ENCODE results near the gene NFU1.
A peak's percentile ranks its signal among the peaks of the same experiment; 100 is the strongest.

NFU1 gene

DNA sequence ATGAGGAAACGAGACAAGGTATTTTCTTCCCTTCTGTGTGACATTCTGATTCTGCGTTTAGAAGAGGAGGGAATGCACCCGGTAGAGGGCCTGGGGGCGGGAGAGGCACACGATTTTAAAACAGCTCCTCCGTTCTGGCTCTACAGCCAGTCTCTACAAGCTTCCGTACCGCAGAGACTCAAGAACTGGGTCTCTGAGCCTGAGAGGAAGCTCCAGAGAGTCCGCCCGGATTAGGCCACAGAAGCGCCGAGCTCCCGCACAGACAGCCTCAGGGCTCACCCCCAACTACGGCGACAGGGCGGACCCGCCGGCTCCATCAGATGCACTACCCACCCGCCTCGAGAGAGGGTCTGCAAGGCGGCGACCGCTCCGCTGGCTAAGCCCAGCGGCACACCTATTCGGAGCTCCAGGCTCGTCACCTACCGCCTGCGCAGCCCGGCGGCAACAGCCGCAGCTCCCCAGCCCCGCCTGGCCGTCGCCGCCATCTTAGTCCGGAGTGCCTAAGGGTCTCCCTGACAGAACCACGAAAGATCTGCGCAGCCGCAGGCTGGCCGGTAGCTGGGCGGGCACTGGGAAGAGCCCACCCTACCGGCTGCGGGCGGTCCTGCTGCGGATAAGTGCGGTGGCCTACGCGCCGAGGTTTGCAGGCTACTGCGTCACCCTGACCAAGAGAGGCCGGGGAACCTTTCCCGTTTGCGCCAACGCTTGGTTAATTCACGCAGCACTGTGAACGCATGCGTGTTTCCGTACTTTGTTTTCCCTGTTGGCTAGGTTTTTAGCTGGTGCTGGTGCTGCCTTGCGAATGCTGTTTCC, at the start of gene NFU1:
TSS of gene NFU1 (minus strand) at position 498 of the 813 bp plus-strand sequence. CDS start at position 485, 13 bp downstream.
- DNase-seq: peak; percentile 87

DNA sequence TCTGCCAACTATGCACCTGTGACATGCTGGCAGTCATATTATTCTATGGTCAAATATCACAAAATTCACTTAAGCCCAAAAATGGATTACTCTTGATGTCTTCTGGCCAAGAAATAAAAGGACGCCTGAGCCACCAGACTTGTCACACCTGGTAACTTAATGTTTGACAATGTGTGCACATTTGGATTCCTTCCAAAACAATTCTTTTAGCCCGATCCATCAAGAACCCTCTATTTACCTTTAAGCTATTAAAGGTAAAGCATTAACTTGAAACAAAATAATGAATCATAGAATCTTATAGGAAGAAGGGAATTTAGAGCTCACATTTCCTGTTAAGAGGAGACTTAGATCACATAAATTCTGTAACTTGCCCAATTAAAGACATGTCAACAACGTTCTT, 46.5 kb upstream of the NFU1 start:
- DNase-seq: peak; percentile 30

DNA sequence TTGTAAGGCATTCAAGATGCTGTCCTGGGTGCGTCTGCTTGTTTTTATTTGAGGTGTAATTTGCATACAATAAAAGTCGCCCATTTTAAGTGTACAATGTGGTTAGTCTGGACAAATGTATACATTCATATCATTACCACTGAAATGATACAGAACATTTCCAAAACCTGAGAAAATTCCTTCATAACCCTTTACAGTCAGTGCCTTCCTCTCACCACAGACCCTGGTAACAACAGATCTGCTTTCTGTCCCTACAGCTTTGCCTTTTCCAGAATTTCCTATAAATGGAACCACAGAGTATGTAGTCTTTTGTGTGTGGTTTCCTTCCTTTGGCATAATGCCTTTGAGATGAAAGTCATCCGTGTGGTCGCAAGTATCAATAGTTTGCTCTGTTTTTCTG, 45.8 kb upstream of the NFU1 start:
- DNase-seq: no peak

DNA sequence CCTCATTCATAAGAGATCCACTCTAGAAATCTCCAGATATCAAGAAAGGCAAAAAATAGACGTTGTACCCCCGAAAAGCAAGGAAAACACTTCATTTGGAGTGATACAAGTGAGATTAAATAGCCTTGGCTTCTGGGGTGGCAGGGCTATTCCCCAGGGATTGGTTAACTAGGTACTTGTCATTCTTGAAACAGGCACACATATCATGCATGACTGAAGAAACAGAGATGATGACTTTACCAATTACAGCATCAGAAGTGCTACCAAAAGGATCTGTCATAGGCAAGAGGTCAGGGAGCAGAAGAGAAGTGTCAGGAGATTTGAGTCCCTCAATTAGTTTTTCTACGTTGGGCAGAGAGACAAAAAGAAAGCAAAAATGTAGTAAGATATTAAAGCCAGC, 45.2 kb upstream of the NFU1 start:
- no peak for DNase-seq

DNA sequence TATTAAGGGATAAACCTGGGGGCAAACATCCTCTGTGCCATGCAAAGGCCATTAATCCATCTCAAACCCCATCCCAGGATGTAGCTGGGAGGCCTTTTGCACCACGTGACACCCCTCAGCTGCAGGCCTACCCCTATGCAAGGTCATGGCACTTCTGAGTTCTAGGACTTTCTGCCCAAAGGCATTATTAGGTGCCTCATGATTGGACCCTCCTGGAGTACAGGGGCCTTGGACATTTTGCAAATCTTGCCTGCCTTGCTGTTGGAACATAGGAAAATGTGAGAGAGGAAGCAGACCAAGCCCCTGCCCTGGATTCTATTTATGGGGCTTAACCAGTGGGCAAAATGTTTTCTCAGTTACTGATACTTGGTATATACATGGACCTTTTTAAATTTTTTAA, 44.2 kb upstream of the NFU1 start:
- no peak for DNase-seq

DNA sequence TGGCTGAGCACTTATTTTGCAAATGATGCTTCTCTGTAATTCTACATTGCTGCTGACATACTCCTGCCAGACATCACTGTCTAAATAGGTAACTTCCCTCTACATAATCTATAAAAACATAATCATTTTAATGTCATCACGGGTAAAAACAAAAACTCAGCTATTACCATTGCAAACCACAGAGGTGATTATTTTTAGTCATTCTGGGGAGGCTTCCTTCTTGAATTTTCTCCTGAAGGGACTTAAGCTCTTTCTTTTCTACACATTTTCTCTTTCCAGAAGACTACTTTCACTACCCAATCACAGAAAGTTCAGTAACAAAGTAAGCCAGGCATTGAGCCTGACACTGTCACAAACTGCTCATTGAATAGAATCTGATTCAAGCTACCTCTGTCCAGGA, 40.4 kb upstream of the NFU1 start:
- no peak for DNase-seq

DNA sequence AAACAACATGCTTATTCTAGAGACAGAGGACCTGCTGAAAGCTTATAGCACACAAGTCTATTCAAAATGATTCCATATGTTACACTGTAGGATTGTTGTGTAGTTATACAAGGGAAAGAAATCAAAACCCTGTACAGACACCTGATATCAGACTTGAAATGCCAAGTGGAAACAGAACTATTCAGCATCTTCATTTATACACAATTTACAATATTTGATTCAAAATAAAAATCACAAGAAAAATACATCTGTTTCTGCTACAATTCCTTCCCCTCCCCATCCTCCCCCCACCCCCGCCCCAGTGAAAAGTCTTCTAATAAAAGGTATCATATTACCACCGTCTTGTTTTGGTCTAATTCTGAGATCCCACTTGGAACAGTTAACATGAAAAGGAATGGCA, 37.5 kb upstream of the NFU1 start:
- no peak for DNase-seq

DNA sequence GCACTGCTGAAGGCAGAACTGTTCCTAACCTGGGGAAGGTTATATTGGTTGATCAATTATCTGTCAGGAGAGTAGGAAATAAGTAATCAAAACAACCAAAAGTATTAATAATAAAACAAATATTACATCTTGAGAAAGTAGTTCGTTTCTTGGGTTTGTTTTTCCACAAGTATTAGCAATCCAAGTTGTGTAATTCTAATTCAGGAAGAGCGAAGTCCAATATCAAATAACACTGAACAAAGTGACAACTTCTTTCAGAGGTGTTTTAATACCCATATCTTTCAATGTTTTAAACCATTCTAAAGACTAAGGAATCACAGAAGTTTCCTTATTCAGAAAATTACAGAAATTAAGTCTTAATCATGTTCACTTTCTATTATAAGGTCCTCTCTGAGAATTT, 34.6 kb upstream of the NFU1 start:
- DNase-seq: no peak

DNA sequence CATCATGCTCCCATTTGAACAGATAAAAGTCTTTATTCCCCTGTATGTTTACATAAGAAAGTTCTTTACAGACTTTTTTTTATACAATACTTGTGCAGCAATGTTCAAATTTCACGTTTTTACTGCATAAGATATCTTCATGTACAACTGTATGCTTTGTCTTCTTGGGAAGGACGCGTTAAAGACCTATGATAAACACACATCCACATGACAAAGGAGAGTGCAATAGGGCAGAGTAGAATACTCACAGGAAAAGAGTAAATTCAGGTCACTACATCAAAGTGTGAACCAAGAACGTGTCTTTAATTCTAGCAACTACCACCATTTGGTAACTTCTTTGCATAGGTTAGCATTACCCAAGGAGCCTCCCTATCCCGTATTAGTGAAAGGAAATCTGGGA, 33.7 kb upstream of the NFU1 start:
- no peak for DNase-seq

DNA sequence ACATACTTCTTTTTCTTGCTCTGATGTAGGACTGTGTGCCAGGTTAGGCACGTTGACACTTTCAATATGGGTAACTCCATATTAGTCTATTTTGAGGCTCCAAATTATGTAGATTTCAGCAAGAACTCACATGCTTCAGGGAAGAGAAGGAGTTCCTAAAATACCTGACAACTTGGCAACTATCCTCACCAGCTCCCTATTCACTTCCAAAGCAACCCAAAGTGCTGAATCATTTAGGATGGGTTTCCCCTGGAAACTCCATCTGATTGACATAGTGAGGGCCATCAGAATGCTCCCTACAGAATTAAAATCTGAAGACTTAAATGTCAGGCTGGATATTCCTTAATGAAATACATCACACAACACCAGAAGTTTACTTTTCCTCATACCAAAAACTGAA, 32.5 kb upstream of the NFU1 start:
- no peak for DNase-seq

DNA sequence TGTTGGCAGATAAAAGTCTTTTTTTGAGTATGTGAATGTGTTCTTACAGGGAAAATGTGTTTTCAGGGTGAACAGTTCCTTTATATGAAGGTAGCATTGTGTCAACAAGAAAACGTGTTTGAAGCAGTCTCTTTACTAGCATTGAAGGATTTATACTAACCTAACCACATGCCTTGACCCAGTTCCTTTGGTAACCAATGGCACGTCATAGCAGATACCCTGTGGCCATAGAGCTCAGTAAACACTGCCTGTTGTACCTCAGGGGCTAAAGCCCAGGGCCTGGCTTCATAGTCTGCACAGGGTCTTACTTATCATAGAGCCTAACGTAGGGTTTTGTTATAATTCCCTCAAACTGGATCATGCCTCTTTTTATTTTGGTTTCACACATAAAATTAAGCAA, 32.1 kb upstream of the NFU1 start:
- no peak for DNase-seq

DNA sequence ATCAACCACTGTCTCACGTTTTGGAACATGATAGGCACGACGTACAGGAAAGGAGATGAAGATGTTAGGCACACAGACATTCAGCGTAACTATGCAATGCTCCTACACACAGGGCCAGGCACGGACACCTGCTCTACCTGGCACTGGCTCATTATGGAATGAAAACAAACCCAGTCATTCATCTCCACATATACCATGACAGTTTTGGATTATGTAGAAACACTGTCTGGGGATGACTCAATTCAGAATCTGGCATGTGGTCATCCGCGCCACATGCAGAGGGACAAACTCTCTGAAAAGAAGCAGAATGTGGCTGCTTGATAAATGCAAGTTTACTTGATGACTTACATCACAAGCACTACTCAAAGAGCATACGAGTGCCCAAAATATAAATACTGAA, 29.5 kb upstream of the NFU1 start:
- DNase-seq: no peak

DNA sequence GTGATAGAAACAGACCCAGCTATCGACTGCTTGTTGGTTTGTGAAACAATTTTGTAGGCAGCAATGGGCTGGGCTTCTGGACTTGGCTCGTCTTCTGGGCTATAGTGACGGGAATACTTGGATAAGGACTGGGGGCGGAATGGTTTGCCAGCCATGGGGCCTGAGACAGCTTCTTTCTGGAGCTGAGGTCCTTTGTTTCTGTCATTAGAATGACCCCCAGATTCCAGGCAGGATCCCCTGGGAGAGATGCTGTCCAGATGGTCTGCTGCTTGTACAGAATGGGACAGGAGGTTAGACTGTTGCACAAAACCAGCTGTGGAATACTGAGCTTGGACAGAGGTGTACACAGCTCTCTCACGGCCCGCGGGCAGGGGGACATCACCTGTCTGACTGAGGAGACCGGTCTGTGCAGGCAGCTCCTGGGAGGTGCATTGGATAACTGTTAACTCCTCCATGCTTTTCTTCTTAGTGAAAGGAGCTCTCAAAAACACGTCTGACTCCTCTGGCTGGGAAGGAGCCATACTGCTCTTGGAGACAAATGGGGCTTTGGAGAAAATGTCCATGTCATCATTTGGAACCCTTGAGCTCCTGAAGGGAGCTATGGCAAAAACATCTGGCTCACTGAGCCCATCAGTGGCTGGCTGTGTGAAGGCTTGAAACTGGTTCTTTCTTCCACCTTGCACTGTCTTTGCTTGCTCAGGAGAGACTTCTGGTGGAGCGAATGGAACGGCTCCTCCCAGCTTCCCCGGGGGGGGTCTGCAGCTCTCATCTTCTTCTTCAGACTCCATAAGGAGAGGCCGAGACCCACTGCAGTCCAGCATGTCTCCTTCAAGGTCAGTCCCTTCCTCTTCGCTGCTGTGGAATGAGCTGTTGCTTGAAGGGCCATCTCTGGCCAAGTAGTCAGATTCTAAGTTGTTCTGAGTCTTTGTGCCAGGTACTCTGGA, 28.6 kb upstream of the NFU1 start:
- no peak for DNase-seq

DNA sequence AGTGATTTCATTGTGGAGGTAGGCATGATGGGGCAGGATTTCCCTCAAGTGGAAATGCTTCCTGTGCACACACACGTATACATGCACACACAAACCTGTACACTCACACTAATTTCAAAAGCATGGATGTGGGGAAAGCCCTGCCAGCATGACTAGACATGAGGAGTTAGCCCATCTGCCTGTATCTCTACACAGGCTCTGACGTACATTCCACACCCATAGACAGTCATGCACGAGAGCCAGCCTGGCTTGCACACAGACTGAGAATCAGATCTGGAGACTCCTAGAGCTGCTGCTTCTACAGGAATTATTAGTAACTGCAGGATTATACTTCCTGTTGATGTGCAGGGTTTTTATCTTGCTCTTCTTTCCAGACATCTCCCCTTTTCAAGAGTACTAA, 27.3 kb upstream of the NFU1 start:
- peak; percentile 1 for DNase-seq

DNA sequence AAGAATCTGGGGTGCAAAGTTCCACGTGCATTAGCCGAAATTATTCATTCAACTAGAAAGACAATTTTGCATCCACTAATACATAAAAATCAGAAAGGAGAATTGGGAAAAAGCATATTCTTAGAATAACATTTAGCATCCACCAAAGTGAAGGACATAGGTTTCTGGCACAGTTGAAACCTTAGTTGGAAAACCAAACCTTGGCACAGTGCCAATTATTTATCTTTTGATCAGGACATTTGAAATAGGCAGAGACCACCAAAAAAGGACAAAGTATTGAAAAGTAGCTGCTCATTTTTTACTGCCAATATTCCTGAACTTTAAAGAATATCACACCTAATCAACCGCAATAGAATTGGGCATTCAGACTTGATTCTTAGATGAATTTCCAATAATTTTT, 25.5 kb upstream of the NFU1 start:
- no peak for DNase-seq

DNA sequence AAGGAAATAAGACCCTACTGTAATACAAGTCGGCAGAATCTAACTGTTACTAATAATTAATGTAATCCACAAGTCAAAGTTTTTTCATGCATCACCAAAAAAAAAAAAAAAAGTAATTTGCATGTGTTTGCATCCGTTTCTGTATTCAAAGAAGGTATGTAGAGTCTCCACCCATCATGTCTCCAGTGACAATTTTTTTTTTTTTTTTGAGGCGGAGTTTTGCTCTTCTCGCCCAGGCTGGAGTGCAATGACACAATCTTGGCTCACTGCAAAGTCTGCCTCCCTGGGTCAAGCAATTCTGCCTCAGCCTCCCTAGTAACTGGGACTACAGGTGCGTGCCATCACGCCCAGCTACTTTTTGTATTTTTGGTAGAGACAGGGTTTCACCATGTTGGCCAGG, 24.2 kb upstream of the NFU1 start:
- no peak for DNase-seq

DNA sequence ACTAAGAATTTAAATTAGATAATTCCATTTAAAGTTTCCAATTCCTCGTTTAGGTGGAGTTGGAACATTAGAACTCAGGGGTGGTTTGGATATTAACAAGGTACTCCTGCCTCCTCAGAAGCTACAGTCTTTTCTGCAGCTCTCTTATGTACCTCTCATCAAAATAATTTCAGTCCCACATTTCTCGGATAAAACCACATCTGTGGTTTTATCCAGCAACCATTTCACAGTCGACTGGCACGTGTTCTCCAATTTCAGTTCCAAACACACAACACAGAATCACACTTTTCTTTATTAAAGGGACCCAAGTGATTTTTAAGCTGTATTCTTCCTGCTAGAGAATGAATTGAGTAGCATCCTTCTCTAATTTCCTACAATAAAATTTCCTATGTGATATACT, 22.7 kb upstream of the NFU1 start:
- DNase-seq: no peak

DNA sequence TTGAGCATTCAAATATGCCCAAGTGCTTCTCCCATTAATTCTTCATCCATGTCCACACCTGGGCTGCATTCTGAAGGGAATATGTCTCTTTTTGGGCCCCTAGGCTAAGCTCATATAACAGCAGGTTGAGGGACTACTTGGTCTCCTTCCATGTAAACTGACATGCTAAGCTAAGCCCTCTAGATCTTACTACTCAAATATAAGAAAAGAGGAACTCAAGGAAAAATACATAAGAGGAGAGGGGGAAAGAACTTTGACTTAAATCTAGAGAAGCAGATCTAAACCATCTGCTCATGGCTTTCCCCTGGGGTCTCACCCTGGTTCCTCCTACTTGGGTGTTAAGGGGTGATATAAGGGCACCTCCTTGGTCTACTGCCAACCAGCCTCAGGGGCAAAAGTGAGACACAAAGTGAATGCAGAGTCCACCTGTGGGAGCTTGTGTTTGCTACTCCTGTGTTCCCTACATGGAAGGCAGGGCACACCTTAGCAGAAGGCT, 19.8 kb upstream of the NFU1 start:
- no peak for DNase-seq

DNA sequence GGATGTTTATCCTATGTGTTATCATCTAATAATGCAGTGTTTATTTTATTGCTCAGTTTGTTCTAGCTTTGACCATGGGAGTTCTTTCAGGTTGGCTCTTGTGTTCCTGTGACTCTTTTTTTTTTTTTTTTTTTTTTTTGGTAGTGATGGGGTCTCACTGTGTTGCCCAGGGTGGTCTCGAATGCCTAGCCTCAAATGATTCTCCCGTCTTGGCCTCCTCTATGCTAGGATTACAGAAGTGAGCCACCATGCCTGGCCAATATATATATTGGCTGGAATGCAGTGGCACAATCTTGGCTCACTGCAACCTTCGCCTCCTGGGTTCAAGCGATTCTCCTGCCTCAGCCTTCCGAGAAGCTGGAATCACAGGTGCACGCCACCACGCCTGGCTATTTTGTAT, 18.9 kb upstream of the NFU1 start:
- DNase-seq: no peak

DNA sequence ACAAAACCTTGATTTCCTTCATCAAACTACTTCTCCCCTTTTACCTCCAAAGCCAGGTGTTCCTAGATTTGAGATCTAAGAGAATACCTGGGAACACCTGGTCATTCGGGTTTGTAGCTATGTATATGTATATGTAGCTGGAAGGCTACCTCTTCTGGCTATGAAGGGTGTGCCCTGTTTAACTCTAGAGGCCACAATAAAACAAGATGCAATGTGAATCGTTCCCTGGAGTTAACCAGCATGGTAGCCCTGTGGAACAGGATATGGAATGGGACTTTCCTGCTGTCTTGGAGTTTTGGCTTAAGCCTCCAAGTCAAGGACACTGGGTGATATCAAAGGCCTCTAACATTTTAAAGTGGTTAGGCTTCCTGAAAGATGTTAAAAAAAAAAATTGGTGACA, 17.7 kb upstream of the NFU1 start:
- no peak for DNase-seq

DNA sequence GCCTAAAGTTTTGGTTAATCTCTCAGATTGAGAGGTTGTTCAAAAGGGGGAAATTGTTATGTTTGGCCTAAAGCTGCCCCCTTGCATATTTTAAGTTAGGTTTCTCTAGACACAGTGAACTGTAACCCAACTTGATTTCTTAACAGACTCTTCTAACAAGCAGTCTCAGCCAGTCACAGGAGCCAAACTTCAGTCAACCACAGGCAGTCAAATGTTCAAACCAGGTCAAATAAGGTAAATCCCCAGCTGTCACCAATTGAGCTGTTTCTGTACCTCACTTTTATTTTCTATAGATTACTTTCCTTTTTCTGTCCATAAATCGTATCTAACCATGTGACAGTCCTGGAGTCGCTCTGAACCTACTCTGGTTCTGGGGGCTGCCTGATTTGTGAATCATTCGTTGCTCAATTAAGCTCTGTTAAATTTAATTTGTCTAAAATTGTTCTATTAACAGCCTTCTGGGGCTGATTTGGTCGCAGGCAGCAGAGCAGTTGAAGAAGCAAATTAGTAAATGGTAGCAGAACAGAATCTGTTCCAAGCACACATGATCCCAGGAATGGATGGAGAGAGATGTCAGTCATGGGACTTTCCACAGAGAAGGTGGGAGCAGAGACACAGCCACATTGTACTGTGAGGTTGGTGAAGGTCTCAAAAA, 16.4 kb upstream of the NFU1 start:
- DNase-seq: no peak

DNA sequence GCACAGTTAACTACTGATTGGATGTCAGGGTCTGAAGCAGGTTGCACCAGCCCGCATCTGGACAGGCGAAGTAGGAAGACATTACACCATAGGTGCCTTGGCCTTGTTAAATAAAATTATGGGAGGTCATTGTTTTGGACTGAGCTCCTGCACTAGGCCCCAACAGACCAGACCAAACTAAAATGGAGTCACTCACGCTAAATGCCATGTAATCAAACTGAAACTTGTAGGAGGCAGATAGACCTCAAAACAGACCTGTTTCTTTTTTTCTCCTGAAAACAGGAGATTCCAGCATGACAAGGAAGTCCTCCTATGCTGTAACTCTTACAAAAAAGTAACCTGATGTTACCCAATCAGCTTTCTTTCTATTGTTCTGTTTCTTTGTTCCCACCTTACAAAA, 15.5 kb upstream of the NFU1 start:
- no peak for DNase-seq

DNA sequence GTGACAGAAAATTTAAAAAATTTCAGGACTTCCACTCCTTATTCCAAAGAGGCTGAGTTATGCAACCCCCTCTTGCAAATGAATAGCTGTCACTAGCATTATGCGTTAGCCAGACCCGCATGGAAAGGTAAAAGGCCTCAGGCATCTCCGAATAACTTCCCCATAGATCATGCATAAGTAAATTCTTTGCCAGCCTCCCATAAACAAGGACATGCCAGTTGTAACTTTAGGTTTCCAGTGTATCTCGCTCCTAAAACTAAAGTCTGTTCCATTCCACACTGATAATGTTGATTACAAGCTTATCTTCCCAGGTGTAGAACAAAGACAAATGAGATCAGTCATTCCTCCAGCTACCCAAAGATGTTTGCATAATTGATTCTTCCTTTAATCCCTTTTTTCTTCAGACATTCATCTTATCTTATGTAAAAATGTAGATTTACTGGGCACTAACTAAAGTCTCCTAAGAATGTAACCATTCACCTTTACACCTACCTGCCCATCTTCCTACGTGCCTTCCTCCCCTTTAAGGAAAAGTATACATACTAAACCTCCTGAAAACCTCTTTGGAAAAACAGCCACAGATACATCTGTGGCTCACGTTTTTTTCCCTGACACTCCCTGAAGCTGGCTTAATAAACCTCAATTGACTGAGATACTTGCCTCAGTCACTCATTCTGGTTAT, 13.6 kb upstream of the NFU1 start:
- no peak for DNase-seq
